DMS114 treated with DMSO at 0.1 percent for 48 hours (cell line): ENCODE measurements around the gene CCDC138.

Source experiments
- DNase-seq: peaks from one replicate; lab custom pipeline; 2025; ENCODE audit not compliant: unreplicated experiment; lab: John Stamatoyannopoulos, UW

Gene CCDC138

DNA sequence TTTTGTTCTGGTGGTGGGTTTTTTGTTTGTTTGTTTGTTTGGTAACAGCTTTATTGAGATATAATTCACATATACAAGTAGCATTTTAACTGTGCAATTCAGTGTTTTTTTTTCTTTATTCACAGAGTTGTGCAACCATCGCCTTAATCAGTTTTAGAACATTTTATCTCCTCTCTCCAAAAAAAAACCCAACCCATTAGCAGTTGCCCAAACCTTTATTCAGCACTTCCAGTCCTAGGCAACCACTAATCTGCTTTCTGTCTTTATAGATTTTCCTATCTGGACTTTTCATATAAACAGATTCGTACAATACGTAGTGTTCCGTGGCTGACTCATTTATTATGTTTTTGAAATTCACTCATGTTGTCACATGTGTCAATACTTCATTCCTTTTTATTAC is 38.7 kb downstream of the CCDC138 start:
- DNase-seq = no peak

DNA sequence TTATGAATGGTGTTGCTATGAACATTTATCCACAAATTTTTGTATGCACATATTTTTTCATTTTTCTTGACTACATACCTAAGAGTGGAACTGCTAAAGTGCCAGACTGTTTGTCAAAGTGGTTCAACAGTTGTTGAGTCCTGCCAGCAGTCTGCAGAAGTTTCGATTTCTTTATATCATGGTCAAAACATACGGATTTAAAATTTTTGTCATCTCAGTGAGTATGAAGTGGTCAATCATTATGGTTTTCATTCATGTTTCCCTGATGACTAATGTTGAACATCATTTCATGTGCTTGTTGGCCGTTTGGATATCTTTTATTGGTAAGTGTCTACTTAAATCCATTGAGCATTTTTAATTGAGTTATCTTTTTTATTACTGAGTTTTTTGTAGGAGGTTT is 39.2 kb downstream of the CCDC138 start:
- no peak for DNase-seq

DNA sequence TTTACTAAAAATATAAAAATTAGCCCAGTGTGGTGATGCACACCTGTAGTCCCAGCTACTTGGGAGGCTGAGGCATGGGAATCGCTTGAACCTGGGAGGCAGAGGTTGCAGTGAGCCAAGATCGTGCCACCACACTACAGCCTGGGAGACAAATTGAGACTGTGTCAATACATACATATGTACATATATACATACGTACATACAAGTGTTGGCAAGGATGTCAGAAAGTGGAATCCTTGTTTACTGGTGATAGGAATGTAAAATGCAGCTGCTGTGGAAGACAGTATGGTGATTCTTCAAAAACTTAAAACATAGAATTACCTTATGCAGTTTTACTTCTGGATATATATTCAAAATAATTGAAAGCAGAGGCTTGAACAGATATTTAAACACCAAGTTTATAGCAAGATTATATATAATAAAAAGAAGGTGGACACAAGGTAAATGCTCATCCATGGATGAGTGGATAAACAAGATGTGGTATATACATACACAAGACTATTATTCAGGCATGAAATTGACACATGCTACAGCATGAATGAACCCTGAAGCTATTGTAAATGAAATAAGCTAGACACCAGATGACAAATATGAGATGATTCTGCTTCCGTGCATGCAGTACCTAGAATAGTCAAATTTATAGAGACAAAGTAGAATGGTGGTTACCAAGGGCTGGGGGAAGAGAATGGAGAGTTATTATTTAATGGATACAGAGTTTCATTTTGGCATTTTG is 43.2 kb downstream of the CCDC138 start:
- DNase-seq = no peak

DNA sequence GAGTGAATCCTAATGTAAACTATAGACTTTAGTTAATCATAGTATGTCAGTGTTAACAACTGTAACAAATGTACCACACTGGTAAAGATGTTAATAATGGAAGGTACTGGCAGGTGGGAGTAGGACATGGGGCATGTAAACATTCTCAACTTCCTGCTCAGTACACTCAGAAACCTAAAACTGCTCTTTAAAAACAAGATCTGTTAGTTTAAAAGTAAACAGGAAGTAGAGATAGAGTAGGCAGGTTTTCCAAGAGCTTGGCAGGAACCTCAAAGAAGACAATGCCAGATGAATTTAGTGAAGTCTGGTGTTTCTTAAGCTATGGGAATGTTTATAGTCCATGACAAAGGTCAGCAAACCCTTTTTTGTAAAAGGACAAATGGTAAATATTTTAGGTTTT is 46.6 kb downstream of the CCDC138 start:
- DNase-seq = no peak

DNA sequence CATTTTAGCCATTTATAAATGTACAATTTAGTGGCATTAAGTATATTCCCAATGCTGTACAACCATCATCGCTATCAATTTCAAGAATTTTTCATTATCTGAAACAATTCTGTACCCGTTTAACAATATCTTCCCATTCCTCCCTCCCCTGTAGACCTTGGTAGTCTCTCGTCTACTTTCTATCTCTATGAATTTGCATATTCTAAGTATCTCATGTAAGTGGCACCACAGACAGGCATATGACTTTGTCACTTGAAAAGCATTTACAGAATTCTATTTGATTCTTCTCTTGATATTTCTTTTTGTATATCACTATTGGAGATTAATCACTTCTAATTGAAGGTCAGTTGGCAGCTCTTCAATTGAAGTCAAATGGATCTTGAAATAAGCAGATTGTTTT is 48.0 kb downstream of the CCDC138 start:
- no peak for DNase-seq

DNA sequence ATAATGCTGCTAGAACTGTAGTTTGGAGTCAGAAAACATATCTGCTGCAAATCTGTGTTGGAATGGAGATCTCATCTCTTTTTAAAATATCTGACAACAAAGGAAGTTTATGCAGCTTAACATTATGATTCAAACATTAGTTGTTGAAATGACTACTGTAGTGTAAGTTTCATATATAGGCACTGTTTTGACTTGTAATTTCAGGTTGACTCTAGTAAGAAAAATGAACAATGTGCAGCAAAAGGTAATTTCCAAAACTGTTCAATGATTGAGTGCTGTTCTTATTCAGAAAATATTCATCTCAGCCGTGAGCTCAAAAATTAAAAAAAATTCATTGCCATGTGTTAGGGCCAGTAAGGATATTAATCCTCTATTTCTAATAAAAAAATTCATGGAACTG is 48.5 kb downstream of the CCDC138 start:
- no peak for DNase-seq

DNA sequence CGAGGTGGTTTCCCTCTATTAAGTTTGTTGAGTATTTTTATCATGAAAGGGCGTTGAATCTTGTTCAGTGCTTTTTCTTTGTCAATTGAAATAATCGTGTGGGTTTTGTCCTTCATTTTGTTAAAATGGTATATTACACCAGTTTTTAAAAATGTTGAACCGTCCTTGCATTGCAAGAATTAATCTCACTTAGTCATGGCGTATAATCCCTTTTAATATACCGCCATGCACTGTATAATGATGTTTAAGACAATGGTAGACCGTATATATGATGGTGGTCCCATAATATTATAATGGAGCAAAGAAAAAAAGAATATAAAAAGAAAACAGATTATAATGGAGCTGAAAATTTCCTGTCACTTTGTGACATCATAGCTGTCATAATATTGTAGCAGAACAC is 50.6 kb downstream of the CCDC138 start:
- no peak for DNase-seq

- no peak for DNase-seq
Observed at GRCh38 chr2:108841506-108841905, 54.9 kb downstream of the CCDC138 start.

DNA sequence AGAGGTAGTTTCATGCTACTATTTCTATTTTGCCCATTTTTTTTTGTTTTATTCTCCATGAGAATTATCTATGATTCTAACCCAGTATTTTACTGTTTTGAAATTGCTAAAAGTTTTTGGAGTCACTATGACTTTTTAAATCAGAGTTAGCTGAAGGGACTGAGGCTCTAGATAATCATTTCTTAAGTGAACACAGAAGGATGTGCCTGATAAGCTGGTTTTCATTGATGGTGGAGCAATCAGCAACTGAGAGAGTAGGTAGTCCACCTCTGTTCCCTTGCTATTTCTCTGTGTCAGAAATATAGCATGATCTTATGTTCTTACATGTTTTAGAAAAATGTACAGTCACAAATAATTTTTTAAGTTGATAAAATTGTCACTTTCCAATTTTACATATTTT is 59.4 kb downstream of the CCDC138 start:
- no peak for DNase-seq

- DNase-seq = no peak
Observed at GRCh38 chr2:108847000-108847399, 60.4 kb downstream of the CCDC138 start.

- no peak for DNase-seq
Observed at GRCh38 chr2:108852375-108852774, 65.8 kb downstream of the CCDC138 start.

DNA sequence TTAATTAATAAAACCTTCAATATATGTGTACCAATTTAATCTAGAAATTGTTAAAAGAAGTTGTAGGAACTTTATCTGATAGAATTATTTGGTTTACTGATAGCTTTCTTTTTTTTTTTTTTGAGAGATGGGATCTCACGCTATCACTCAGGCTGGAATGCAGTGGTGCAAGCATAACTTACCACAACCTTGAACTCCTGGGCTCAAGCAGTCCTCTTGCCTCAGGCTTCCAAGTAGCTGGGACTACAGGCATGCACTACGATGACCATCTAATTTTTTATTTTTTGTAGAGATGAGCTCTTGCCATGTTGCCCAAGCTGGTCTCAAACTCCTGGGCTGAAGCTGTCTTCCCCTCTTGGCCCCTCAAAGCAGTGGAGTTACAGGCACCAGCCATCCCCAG is 66.8 kb downstream of the CCDC138 start:
- DNase-seq = no peak

DNA sequence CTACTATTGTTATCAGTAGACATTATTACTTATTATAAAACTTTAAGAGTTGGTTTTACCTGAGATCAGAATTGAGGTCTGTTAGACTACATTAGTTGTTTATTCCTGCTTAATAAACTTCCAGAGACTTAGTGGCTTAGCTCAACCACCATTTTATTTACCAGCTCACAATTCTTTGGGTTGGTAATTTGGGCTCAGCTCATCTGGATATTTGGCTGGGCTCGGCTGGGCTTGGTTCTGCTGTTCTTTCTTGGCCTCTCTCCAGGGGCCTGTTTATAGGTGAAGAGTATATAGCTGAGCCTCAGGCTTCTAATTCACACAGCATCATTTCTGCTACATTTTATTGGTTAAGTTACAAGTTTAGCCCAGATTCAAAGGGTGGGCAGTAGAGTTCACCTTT is 67.9 kb downstream of the CCDC138 start:
- no peak for DNase-seq

GRCh38 chr2:108855194-108855593 is 68.6 kb downstream of the CCDC138 start:
- DNase-seq = no peak

DNA sequence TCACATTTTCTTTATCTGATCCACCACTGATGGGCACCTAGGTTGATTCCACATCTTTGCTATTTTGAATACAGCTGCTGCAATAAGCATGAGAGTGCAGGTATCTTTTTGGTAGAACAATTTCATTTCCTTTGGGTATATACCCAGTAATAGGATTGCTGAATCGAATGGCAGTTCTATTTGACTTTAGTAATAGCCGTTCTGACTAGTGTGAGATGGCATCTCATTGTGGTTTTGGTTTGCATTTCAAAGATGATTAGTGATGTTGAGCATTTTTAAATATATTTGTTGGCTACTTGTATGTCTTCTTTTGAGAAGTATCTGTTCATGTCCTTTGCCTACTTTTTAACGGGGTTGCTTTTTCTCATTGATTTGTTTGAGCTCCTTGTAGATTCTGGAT is 72.3 kb downstream of the CCDC138 start:
- no peak for DNase-seq

DNA sequence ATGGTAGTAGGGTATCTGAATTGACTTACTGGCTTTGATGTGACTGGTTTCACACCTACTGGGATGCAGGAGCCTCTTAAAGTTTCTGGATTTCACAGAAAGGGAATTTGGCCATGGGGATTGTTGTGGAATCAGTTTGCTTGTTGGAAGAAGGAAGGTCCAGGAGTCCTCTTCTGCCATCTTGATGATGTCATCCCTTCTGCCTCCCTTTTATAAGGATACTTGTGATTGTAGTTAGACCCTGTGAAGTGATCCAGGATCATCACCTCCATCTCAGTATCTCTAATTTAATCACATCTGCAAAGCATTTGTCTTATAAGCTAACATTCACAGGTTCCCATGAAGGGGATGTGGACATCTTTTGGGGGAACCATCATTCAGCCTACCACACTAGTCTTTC is 79.5 kb downstream of the CCDC138 start:
- DNase-seq = no peak

- no peak for DNase-seq
Observed at GRCh38 chr2:108868911-108869310, 82.3 kb downstream of the CCDC138 start.

GRCh38 chr2:108869542-108869941 is 83.0 kb downstream of the CCDC138 start:
- DNase-seq = no peak

DNA sequence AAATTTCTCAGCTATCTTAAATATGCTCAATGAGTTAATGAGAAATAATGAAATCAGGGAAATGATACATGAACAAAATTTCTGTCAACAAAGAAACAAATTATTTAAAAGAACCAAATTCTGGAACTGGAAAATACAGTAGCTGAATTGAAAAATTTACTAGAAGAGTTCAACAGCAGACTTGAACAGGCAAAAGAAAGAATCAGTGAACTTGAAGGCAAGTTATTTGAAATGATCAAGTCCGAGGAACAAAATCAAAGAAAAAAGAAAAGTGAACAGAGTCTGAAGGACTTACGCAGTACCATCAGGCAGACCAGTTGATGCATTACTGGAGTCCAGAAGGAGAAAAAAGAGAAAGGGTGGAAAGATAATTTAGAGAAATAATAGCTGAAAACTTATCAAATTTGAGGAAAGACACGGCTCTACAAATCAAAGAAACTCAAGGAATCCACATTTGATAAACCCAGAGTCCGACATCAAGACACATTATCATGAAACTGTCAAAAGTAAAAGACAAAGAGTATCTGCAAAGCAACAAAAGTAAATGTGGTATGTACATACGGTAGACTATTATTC is 83.6 kb downstream of the CCDC138 start:
- no peak for DNase-seq

- no peak for DNase-seq
Observed at GRCh38 chr2:108877506-108877905, 90.9 kb downstream of the CCDC138 start.

DNA sequence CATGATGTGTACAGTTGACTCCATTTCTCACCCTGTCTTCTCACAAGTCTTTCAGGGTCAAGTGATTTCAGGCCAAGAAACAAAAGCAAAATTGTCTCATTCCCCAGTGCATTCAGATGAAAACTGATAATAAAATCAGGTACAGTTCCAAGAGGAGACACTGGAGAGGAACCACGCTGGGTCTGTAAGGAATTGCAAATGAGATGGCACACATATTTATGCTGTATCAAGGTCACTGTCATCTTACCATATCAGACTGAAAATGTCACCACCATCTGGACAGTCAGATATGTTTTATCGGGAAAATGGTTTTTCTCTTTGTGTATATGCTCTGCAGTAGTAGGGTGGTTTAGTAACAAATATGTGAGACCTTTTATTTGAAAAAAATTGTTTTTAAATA is 91.7 kb downstream of the CCDC138 start:
- no peak for DNase-seq

DNA sequence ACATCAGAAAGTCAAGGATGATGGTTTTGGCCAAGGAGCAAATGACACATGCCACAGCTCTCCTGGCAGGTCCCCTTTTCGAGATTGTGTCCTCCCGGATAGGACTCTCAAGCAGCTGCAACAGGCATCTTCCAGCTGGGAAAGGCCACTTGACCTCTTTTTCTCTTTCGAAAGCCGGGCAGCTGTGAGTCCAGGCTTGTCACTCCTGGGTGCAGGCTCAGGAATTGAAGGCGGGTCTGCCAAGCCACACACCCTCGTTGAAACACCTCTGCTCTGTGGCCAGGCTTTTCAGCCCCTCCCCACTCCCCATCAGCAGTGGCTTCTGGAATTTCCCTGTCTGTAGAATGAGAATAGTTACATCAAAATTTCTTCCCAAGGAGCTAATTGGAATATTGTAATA is 98.0 kb downstream of the CCDC138 start:
- DNase-seq = no peak

DNA sequence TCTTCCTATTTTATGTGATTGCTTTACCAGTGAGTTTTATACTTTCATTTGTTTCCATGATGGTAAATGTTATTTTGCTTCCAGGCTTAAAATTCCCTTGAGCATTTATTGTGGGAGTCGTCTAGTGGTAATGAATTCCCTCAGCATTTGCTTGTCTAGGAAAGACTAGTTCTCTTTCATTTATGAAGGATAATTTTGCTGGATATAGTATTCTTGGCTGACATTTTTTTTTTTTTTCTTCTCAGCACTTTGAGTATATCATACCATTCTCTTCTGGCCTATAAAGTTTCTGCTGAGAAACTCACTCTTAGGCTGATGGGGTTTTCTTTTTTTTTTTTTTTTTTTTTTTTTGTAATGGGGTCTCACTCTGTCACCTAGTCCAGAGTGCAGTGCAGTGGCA is 103.3 kb downstream of the CCDC138 start:
- DNase-seq = no peak
